ENCODE results near the gene CSRP1.

- TF ChIP-seq, protein P1, sequence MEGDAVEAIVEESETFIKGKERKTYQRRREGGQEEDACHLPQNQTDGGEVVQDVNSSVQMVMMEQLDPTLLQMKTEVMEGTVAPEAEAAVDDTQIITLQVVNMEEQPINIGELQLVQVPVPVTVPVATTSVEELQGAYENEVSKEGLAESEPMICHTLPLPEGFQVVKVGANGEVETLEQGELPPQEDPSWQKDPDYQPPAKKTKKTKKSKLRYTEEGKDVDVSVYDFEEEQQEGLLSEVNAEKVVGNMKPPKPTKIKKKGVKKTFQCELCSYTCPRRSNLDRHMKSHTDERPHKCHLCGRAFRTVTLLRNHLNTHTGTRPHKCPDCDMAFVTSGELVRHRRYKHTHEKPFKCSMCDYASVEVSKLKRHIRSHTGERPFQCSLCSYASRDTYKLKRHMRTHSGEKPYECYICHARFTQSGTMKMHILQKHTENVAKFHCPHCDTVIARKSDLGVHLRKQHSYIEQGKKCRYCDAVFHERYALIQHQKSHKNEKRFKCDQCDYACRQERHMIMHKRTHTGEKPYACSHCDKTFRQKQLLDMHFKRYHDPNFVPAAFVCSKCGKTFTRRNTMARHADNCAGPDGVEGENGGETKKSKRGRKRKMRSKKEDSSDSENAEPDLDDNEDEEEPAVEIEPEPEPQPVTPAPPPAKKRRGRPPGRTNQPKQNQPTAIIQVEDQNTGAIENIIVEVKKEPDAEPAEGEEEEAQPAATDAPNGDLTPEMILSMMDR (IDR thresholded peaks at IDR 0.05; ENCODE audit: low read depth, low read length, poor library complexity, severe bottlenecking): no peak
- TF ChIP-seq EZH2phosphoT487 (IDR thresholded peaks at IDR 0.05; ENCODE audit: borderline replicate concordance, low read length): no peak
Observed at GRCh38 chr1:201445310-201445709, 61.6 kb downstream of the CSRP1 start.
